ENCODE measurements around the gene ZFYVE1. TPM values are rescaled to one million over a fixed set of nuclear protein-coding genes. Genes with fewer than 3 reads are reported as not detected.
"Not testable (repeated sequence)": the region's sequence is repeated elsewhere in the genome, so short reads cannot be mapped to it uniquely, and the experiment has no call there.

The ZFYVE1 gene
- total RNA-seq, 2 donors from 2014 or later, result 15.7 to 17.5 TPM

DNA sequence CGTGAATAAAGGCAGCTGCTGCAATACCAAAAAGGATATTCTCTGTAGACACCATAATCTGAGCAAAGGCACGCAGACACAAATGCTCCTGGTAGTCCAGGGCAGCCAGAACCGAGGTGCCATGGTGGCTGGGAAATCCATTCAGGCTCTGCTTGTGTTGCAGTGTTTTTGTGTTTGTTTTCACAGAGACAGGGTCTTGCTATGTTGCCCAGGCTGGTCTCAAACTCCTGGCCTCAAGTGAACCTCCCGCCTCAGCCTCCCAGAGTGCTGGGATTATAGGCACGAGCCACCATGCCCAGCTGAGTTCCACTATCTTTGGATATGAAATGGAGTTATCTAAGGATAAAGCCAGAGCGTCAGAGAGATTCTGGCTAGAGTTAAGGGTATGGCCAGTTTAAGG is 60.9 kb downstream of the ZFYVE1 start:
- intact Hi-C loops (cut with DNase I), result no loop called here
- DNase-seq (ENCODE audit: low spot score), result no peak

- no peak for DNase-seq (ENCODE audit: low spot score)
These were observed 61.7 kb downstream of the ZFYVE1 start for GRCh38 chr14:72965249-72965648.

GRCh38 chr14:72962829-72963312 is 64.0 kb downstream of the ZFYVE1 start:
- no peak for DNase-seq (ENCODE audit: low spot score)
- intact Hi-C loops (cut with DNase I), result no loop called here

More at GRCh38 chr14:72965249-72965648, 61.7 kb downstream of the ZFYVE1 start:
- intact Hi-C loops (cut with DNase I), result no loop called here

DNA sequence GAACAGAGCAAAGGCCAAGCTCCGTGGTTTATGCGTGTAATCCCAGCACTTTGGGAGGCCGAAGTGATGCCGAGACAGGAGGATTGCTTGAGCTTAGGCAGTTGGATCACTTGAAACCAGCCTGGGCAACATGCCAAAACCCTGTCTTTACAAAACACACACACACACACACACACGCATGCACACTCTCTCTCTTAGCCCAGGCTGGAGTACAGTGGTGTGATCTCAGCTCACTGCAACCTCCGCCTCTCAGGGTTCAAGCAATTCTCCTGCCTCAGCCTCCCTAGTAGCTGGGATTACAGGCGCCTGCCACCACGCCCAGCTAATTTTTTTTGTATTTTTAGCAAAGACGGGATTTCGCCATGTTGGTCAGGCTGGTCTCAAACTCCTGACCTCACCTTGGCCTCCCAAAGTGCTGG is 64.6 kb downstream of the ZFYVE1 start:
- DNase-seq (ENCODE audit: low spot score); intact Hi-C loops (cut with DNase I): not testable (repeated sequence)

DNA sequence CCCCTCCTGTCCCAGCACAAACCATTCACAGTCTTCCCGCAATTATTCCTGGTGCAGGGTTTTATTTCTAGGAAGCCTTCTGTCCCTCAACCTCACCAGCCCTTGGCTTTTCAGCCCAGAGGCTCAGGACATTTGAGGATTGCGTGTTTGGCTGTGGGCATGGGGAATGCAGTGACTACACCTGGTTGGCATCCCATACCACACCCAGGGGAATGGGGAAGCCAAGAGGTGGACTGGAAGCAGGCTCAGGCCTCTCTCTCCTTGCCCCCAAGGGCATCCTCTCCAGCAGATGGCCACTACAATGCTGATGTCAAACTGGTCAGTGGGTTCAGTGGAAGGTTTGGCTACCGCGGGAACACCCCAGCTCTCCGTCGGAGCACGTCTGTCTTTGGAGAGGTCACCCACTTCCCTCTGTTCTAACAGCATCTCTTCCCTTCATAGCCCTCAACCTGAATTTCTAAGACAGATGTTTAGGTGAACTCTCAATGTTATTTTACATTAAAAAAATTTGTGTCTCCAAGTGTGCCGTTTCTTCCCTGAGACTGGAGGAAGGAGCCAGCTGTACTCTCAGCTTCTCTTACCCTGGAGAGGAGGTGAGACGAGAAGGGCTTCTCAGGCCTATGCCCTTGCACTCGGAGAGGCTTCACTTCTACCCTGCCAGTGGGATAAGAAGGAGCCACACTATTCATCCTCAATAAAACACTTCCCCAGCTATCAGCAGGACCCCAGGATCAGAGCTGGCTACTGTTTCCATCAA is 65.1 kb downstream of the ZFYVE1 start:
- DNase-seq (ENCODE audit: low spot score), result no peak
- intact Hi-C loops (cut with DNase I), result no loop called here

- not testable (repeated sequence) for DNase-seq (ENCODE audit: low spot score)
These were observed 65.9 kb downstream of the ZFYVE1 start for GRCh38 chr14:72961016-72961415.

GRCh38 chr14:72958548-72958947 is 68.4 kb downstream of the ZFYVE1 start:
- intact Hi-C loops (cut with DNase I), result no loop called here
- DNase-seq (ENCODE audit: low spot score), result no peak

More at GRCh38 chr14:72961016-72961415, 65.9 kb downstream of the ZFYVE1 start:
- intact Hi-C loops (cut with DNase I), result not testable (repeated sequence)

- no peak for DNase-seq (ENCODE audit: low spot score)
- intact Hi-C loops (cut with DNase I), result no loop called here
These were observed 69.7 kb downstream of the ZFYVE1 start for GRCh38 chr14:72957213-72957612.

- intact Hi-C loops (cut with DNase I); DNase-seq (ENCODE audit: low spot score): not testable (repeated sequence)
These were observed 70.2 kb downstream of the ZFYVE1 start for GRCh38 chr14:72956741-72957140.

- peak; percentile 9 for DNase-seq (ENCODE audit: low spot score)
- intact Hi-C loops (cut with DNase I), result no loop called here
These were observed 74.7 kb downstream of the ZFYVE1 start for GRCh38 chr14:72952171-72952570.

DNA sequence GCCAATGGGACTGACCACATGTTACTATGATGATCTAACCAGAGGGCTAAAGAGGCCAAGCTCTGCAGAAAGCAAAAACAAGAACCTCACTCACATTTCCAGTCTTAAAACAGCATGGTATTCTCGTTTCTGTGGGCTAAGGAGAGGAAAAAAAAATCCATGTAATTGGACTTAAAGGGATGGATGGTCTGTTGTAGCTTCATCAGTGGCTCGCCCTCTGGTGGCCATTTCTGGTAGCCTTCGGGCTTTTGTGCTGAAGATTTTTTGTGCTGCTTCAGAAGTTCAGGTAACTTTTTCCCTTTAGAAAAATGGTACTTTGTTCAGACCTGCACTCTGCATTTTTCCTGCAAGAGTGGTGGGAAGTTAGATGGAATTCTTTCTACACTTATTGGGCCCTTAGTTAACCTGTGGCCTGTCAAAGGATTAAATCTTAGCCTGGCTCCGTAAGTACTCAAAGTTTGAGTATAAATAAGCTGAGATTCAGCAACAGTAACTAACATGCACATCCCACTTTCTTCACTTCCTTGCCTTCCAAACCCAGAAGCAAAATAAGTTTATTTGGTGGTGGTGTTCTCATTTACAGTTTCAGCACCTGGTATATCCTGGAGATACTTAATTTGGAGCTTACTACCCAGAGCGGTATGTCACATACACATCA is 78.3 kb downstream of the ZFYVE1 start:
- peak; percentile 85 for DNase-seq (ENCODE audit: low spot score)
- intact Hi-C loops (cut with DNase I), result no loop called here

DNA sequence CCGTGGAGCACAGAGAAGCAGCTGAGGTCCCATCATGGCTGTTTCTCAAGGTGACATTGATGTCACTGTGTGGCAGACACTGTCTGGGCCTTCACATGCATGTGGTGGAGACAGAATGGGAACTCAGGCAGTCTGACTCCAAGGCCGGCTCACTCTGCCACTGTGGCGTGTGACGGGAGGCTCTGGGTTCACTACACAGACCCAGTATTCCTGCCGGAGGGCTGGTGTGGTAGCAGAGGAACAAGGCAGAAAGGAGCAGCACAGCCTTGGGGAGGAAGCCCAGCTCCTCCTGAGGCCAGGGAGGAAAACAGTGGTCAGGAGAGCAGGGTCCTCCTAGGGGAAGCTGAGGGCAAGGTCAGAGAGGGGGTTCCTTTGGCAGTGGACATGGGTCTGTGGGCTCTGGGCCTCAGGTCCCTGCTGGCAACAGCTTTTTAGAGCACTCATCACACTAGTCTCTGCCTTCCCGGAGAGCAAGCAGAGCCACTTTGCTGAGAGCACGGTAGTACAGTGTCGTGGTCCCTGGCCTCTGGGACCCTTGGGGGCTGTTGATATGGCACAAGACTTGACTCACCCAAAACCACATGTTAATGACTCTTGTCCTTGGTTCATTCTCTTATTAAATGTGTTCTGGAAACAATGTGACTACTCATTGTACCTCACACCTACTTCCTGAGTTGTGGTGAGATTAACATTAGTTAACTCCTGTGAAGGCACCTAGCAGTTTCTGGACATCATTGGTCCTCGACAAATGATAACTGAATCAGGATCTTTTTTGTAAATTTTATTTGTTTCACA is 79.3 kb downstream of the ZFYVE1 start:
- intact Hi-C loops (cut with DNase I), result no loop called here
- DNase-seq (ENCODE audit: low spot score), result peak; percentile 72

- DNase-seq (ENCODE audit: low spot score), result peak; percentile 73
These were observed 80.4 kb downstream of the ZFYVE1 start for GRCh38 chr14:72946491-72946890.

DNA sequence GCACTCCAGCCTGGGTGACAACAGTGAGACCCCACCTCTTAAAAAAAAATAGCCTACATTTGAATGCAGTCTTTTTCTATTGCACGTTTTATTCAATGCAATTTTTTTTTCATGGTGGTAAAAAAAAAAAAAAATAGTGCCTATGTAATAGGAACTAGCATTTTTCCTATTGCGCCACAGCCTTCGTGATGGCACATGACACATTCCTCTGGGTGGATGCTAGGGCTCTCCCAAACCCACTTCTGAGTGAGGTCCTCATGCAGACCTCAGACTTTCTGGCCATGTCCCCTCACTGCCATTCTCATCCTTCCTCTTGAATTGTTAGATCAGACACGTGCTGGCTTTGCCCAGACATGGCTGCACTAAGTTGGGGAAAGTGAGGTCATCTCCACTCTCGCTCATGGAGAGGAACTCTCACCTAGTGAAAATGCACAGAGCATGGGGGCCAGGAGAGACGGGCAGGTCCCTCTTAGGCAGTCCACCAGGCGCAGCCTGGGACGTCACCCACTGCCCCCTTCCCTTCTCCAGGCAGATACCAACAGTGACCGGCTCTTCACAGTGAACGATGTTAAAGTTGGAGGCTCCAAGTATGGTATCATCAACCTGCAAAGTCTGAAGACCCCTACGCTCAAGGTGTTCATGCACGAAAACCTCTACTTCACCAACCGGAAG is 81.4 kb downstream of the ZFYVE1 start:
- intact Hi-C loops (cut with DNase I), result no loop called here
- DNase-seq (ENCODE audit: low spot score), result peak; percentile 20

More at GRCh38 chr14:72946491-72946890, 80.4 kb downstream of the ZFYVE1 start:
- intact Hi-C loops (cut with DNase I), result no loop called here

DNA sequence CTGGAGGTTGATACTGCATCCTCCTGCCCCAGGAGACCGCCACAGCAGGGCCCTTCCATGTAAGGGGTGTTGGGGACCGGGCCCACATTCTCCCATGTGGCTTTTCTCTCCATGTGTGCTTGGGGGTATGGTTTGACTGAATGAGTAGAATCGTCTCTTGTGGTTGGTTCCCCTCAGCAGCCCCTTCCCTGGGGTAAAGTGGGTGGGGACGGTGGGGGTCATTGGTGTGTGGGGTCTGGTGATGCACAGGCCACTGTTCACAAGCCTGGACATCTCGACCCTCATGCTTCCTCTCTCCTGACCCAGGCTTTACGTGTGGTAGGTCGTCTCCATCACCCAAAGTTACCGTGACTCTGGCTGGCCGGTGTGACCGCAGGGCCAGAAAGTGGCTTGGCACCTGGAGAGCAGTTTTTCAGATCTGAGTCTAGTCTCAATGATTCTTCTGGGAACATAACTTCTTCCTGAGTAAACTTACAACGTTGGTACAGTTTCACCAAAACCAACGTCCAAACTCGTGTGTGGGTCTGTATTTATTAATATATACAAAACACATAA is 83.0 kb downstream of the ZFYVE1 start:
- DNase-seq (ENCODE audit: low spot score), result peak; percentile 26
- intact Hi-C loops (cut with DNase I), result no loop called here

GRCh38 chr14:72942934-72943333 is 84.0 kb downstream of the ZFYVE1 start:
- intact Hi-C loops (cut with DNase I), result no loop called here
- DNase-seq (ENCODE audit: low spot score), result peak; percentile 47

DNA sequence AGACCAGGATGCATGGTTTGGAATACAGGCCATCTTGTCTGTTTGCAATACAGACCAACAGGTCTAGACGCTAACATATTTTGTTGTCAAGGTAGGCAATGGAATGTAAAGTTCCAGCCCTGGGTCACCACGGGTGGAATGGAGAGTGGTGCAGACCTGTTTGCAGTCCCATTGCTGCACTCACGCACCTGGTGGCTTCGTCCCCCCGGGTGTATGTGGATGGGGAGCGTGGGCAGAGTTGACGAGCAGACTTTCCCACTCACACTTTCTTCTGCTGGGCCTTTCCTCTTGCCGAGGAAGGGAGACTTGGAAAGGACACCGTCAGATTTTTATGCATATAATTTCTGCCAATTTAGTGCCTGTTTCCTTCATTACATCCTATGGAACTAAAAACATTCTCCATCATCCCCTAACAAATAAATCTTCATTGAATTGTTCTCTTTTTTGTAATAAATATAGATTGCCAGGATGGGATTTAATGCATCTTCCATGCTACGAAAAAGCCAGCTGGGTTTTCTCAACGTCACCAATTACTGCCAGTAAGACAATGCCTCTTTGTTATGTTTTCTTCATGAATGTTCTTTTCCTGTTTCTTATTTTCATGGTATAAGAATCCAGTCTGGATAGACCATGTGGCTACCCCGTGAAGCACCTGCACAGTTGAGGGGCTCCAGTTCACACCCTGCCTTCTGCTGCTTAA is 85.5 kb downstream of the ZFYVE1 start:
- peak; percentile 67 for DNase-seq (ENCODE audit: low spot score)
- intact Hi-C loops (cut with DNase I), result no loop called here

DNA sequence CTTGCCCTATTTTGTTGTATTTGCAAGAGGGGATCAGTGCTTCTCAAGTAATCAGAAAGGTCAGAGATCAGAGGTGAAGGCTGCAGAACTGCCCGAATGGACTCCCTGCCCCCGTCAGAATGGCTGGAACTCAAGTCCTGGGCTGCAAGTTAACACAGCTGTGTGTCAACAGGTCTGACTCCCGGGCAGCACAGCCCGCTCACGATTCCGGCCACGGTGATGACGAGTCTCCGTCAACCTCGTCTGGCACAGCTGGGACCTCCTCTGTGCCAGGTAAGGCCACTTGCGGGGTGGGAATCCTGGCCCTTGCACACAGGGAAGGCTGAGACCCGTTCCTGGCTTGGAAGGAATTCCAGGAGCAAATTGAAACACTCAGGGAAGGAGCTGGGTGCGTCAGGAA is 87.3 kb downstream of the ZFYVE1 start:
- no peak for DNase-seq (ENCODE audit: low spot score)
- intact Hi-C loops (cut with DNase I), result no loop called here
